IPS DF 6.9 (cell line): ENCODE measurements around the gene ZDHHC11.
"Not testable (repeated sequence)": the region's sequence is repeated elsewhere in the genome, so short reads cannot be mapped to it uniquely, and the experiment has no call there.

ENCODE experiments used
- DNase-seq: peaks from one replicate; pipeline ENCODE4 v3.0.0-alpha.2; 2013; ENCODE audit warnings: low read depth, low spot score
- H3K27ac ChIP-seq: one replicate; pipeline ENCODE4 v1.5.1; 2013; ENCODE audit warnings: low read length, control low read depth
- H3K27me3 ChIP-seq: 2 replicates; pipeline ENCODE4 v1.6.1; 2013; ENCODE audit warnings: mild to moderate bottlenecking, low read length; ENCODE audit not compliant: control insufficient read depth, insufficient read depth
- H3K36me3 ChIP-seq: 2 replicates; pipeline ENCODE4 v1.6.1; 2013; ENCODE audit warnings: low read length; ENCODE audit not compliant: control insufficient read depth, insufficient read depth
- H3K4me1 ChIP-seq: 2 replicates; pipeline ENCODE4 v1.6.1; 2013; ENCODE audit warnings: low read length; ENCODE audit not compliant: control insufficient read depth, insufficient read depth
- H3K4me3 ChIP-seq: 2 replicates; pipeline ENCODE4 v1.5.1; 2013; ENCODE audit warnings: mild to moderate bottlenecking, low read length
- H3K9me3 ChIP-seq: 2 replicates; pipeline ENCODE4 v1.6.1; 2013; ENCODE audit warnings: low read length, inconsistent platforms; ENCODE audit not compliant: control insufficient read depth, insufficient read depth
- WGBS: extraction: QIAGEN DNeasy Blood & Tissue Kit; methylation state at CpG from one replicate; pipeline ENCODE4 v1.1.7; 2013; ENCODE audit warnings: mixed read lengths, missing lambda C conversion rate; ENCODE audit not compliant: insufficient read length, insufficient coverage; 5-methylcytosine and 5-hydroxymethylcytosine counted together

ZDHHC11 gene

GRCh38 chr5:858726-859125 lies 7.9 kb upstream of the ZDHHC11 start:
- no peak overlapping the region for H3K27ac ChIP-seq
- H3K4me1 ChIP-seq, result no peaks in the 10 kb centered on the region

GRCh38 chr5:856531-857425 lies 6.0 kb upstream of the ZDHHC11 start:
- no peaks in the 10 kb centered on the region for H3K27me3 ChIP-seq
- DNase-seq, result no peak
- no peaks in the 10 kb centered on the region; the same call in 1 of the 2 replicates for H3K36me3 ChIP-seq
- no peak overlapping the region for H3K4me3 ChIP-seq
- H3K9me3 ChIP-seq, result no peaks in the 10 kb centered on the region
- H3K27ac ChIP-seq, result no peak overlapping the region
- WGBS, result 100% methylated on average over 9 of the region's 16 CpGs
- no peaks in the 10 kb centered on the region for H3K4me1 ChIP-seq

More at GRCh38 chr5:858726-859125, 7.9 kb upstream of the ZDHHC11 start:
- Histone ChIP-seq H3K36me3 (peaks cover 14% of the 10 kb centered on the region), H3K27me3 (no peaks in the 10 kb centered on the region), H3K9me3 (no peaks in the 10 kb centered on the region), H3K4me3 (no peak overlapping the region)
- no CpG with 5 or more reads among the region's 11 CpGs for WGBS
- no peak for DNase-seq

- Histone ChIP-seq H3K4me3 (no peak overlapping the region), H3K36me3 (no peaks in the 10 kb centered on the region), H3K9me3 (no peaks in the 10 kb centered on the region), H3K27me3 (no peaks in the 10 kb centered on the region), H3K27ac (no peak overlapping the region), H3K4me1 (no peaks in the 10 kb centered on the region)
- DNase-seq, result no peak
- 100% methylated on average over 4 of the region's 21 CpGs for WGBS
Observed at GRCh38 chr5:855771-856530, 5.2 kb upstream of the ZDHHC11 start.

GRCh38 chr5:854966-855743 lies 4.4 kb upstream of the ZDHHC11 start:
- Histone ChIP-seq H3K27me3 (no peaks in the 10 kb centered on the region), H3K27ac (no peak overlapping the region), H3K9me3 (no peaks in the 10 kb centered on the region), H3K4me1 (no peaks in the 10 kb centered on the region), H3K4me3 (no peak overlapping the region), H3K36me3 (no peaks in the 10 kb centered on the region)
- WGBS, result no CpG with 5 or more reads among the region's 32 CpGs
- no peak for DNase-seq

GRCh38 chr5:854217-854616 lies 3.4 kb upstream of the ZDHHC11 start:
- no peaks in the 10 kb centered on the region; the same call in 1 of the 2 replicates for H3K36me3 ChIP-seq
- WGBS, result no CpG with 5 or more reads among the region's 13 CpGs
- DNase-seq, result no peak
- no peak overlapping the region for H3K27ac ChIP-seq
- H3K27me3 ChIP-seq, result no peaks in the 10 kb centered on the region
- no peak overlapping the region for H3K4me3 ChIP-seq
- H3K4me1 ChIP-seq, result no peaks in the 10 kb centered on the region
- no peaks in the 10 kb centered on the region for H3K9me3 ChIP-seq

GRCh38 chr5:853416-854090 lies 2.8 kb upstream of the ZDHHC11 start:
- H3K4me3 ChIP-seq, H3K27me3 ChIP-seq, H3K36me3 ChIP-seq, H3K9me3 ChIP-seq, H3K4me1 ChIP-seq, H3K27ac ChIP-seq, DNase-seq: not testable (repeated sequence)
- WGBS, result no CpG with 5 or more reads among the region's 18 CpGs

- Histone ChIP-seq H3K4me3 (no peak overlapping the region), H3K27ac (no peak overlapping the region), H3K9me3 (no peaks in the 10 kb centered on the region), H3K27me3 (no peaks in the 10 kb centered on the region), H3K4me1 (no peaks in the 10 kb centered on the region), H3K36me3 (no peaks in the 10 kb centered on the region; the same call in 1 of the 2 replicates)
- WGBS, result no CpG with 5 or more reads among the region's 55 CpGs
- no peak for DNase-seq
Observed at GRCh38 chr5:852431-853401, 1.9 kb upstream of the ZDHHC11 start.

GRCh38 chr5:852018-852417 lies 1.2 kb upstream of the ZDHHC11 start:
- WGBS, result no CpG with 5 or more reads among the region's 5 CpGs
- no peaks in the 10 kb centered on the region for H3K27me3 ChIP-seq
- no peak overlapping the region for H3K27ac ChIP-seq
- DNase-seq, result no peak
- H3K9me3 ChIP-seq, result no peaks in the 10 kb centered on the region
- H3K4me1 ChIP-seq, result no peaks in the 10 kb centered on the region
- H3K4me3 ChIP-seq, result no peak overlapping the region
- no peaks in the 10 kb centered on the region; the same call in 1 of the 2 replicates for H3K36me3 ChIP-seq

- H3K36me3 ChIP-seq, result no peaks in the 10 kb centered on the region; the same call in 1 of the 2 replicates
- H3K4me1 ChIP-seq, result no peaks in the 10 kb centered on the region
- no CpG with 5 or more reads among the region's 16 CpGs for WGBS
- H3K27ac ChIP-seq, result no peak overlapping the region
- no peaks in the 10 kb centered on the region for H3K9me3 ChIP-seq
- no peaks in the 10 kb centered on the region for H3K27me3 ChIP-seq
- no peak overlapping the region for H3K4me3 ChIP-seq
- no peak for DNase-seq
Observed at GRCh38 chr5:851553-851952, 767 bp upstream of the ZDHHC11 start.
